HepG2 (cell line): ENCODE results near the gene NREP. TPM values are rescaled to one million over a fixed set of nuclear protein-coding genes. Genes with fewer than 3 reads are reported as not detected.

Experiments
- XRCC5 ChIP-seq: fragments of 200-400 bp; formaldehyde crosslinking; optimal IDR thresholded peaks from 2 replicates; pipeline ENCODE3; 2017; ENCODE audit warnings: mild to moderate bottlenecking, low read length
- ZBTB42 ChIP-seq: sonication (generic); formaldehyde crosslinking; IDR thresholded peaks from 2 replicates; pipeline ENCODE4 v1.5.0; 2020; ENCODE audit warnings: mild to moderate bottlenecking, missing genetic modification reagents
- ZNF224 ChIP-seq: sonication (generic); formaldehyde crosslinking; IDR thresholded peaks from 2 replicates; pipeline ENCODE4 v1.5.0; 2020; ENCODE audit warnings: mild to moderate bottlenecking, missing genetic modification reagents
- ZNF441 ChIP-seq: sonication (generic); formaldehyde crosslinking; IDR thresholded peaks from 2 replicates; pipeline ENCODE4 v1.7.0; 2021; ENCODE audit warnings: missing genetic modification reagents, borderline replicate concordance
- ZNF563 ChIP-seq: sonication (generic); formaldehyde crosslinking; IDR thresholded peaks from 2 replicates; pipeline ENCODE4 v1.8.0; 2022; ENCODE audit warnings: mild to moderate bottlenecking, moderate library complexity, missing genetic modification reagents
- polyA plus RNA-seq, 8 experiments: library from polyadenylated mRNA; depleted of rRNA in 3 of 8; stranded (reverse) in 7 of 8; unstranded in 1 of 8; fragments of >200 nt; fragmentation: Illumina TruSeq in 4 of 8; extraction: Trizol in 4 of 8; gene quantifications; 2 replicates each; pipeline versions ENCODE4 v1.2.1 to v1.2.3, GENCODE V29; 2011 to 2016; ENCODE audit warnings: low read depth in 4 of 8, missing spikeins in 1 of 8, mixed read lengths in 1 of 8; ENCODE audit not compliant: insufficient read depth in 1 of 8
- total RNA-seq, 5 experiments: library from RNA; depleted of rRNA; stranded (reverse); fragments of >200 nt; fragmentation: Illumina TruSeq; extraction: Trizol; gene quantifications; 2 replicates each; pipeline ENCODE4 v1.2.3, GENCODE V29; 2016; ENCODE audit warnings: low read depth in 1 of 5
- TF ChIP-seq, protein P1 (sequence below): sonication (generic); formaldehyde crosslinking; IDR thresholded peaks from 2 replicates; pipeline ENCODE4 v1.4.0; 2020; ENCODE audit warnings: mild to moderate bottlenecking, missing genetic modification reagents

The NREP gene
- total and polyA plus RNA-seq, 2 of the 13 experiments (the other 11 are each of a cell fraction or from before 2014, with no cell fraction given) = 40.5 to 102 TPM

DNA sequence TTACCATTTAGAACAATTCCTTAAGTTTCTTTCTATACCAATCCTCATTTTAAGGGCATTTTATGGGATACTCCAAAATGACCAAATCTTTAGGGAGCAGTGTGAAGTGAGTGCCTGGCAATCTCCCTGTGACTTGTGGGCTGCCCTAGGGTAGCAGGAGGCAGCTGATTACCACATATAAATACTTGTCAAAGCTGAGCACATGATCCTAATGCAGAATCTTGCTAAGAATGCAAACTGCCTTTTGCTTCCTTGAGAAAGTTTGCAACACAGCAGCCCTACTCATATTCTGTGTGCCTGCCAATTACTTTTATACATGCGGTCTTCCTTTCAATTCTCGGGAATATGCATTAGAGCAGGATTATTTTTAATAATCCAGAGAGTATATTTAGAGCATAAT lies 18.2 kb upstream of the NREP start (continued):
- TF ChIP-seq, protein P1, sequence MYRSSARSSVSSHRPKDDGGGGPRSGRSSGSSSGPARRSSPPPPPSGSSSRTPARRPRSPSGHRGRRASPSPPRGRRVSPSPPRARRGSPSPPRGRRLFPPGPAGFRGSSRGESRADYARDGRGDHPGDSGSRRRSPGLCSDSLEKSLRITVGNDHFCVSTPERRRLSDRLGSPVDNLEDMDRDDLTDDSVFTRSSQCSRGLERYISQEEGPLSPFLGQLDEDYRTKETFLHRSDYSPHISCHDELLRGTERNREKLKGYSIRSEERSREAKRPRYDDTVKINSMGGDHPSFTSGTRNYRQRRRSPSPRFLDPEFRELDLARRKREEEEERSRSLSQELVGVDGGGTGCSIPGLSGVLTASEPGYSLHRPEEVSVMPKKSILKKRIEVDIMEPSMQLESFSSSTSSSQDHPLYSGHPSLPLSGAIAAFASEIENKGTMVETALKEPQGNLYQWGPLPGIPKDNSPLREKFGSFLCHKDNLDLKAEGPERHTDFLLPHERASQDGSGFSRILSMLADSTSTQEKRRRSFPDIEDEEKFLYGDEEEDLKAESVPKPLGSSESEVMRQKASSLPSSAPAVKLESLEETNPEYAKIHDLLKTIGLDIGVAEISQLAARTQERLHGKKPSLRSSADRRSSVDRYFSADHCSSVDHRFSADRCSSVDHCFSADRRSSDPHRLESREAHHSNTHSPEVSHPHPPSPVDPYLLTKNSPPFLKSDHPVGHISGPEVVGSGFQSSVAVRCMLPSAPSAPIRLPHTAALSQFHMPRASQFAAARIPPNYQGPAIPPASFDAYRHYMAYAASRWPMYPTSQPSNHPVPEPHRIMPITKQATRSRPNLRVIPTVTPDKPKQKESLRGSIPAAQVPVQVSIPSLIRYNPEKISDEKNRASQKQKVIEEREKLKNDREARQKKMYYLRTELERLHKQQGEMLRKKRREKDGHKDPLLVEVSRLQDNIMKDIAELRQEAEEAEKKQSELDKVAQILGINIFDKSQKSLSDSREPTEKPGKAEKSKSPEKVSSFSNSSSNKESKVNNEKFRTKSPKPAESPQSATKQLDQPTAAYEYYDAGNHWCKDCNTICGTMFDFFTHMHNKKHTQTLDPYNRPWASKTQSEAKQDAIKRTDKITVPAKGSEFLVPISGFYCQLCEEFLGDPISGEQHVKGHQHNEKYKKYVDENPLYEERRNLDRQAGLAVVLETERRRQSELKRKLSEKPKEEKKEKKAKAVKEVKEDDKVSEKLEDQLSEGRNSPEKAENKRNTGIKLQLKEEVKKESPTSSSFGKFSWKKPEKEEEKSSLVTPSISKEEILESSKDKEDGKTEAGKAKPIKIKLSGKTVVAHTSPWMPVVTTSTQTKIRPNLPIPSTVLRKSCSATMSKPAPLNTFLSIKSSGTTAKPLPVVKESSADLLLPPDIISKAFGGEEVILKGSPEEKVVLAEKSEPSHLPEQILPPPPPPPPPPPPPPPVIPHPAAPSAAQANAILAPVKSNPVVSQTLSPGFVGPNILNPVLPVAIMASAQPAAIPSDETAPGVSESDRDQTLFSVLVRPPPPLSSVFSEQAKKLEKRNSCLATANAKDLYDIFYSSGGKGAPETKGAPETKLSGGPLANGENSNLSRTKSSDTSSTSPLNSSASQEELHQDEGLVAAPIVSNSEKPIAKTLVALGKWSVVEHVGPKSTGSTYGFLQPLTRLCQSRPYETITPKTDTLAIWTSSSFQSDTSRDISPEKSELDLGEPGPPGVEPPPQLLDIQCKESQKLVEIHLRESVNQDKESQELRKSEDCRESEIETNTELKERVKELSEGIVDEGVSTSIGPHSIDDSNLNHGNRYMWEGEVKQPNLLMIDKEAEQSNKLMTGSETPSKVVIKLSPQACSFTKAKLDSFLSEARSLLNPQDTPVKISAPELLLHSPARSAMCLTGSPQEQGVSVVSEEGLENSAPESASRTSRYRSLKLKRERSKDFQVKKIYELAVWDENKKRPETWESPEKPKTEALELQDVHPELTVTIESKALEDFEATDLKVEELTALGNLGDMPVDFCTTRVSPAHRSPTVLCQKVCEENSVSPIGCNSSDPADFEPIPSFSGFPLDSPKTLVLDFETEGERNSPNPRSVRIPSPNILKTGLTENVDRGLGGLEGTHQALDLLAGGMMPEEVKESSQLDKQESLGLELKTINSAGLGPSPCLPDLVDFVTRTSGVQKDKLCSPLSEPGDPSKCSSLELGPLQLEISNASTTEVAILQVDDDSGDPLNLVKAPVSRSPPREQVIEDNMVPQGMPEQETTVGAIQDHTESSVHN (CRISPR knock-in tag) = no peak
- TF ChIP-seq ZNF224 = no peak
- no peak for TF ChIP-seq XRCC5
- no peak for TF ChIP-seq ZBTB42 (CRISPR knock-in tag)
- no peak for TF ChIP-seq ZNF441 (CRISPR knock-in tag)
- no peak for TF ChIP-seq ZNF563 (CRISPR knock-in tag)
